NCI-H146 treated with DMSO at 0.1 percent for 48 hours (cell line): ENCODE results near the gene CCDC8.
"Not testable (repeated sequence)": the region's sequence is repeated elsewhere in the genome, so short reads cannot be mapped to it uniquely, and the experiment has no call there.

Source experiments
- DNase-seq: peaks from one replicate; lab custom pipeline; 2025; ENCODE audit not compliant: unreplicated experiment; lab: John Stamatoyannopoulos, UW

The CCDC8 gene

GRCh38 chr19:46383171-46383815, 30.1 kb downstream of the CCDC8 start:
- no peak for DNase-seq

GRCh38 chr19:46381756-46382345, 31.5 kb downstream of the CCDC8 start:
- DNase-seq: no peak

GRCh38 chr19:46381346-46381745, 32.0 kb downstream of the CCDC8 start:
- no peak for DNase-seq

GRCh38 chr19:46380690-46381089, 32.7 kb downstream of the CCDC8 start:
- no peak for DNase-seq

- DNase-seq: no peak
Observed at GRCh38 chr19:46378268-46378667, 35.1 kb downstream of the CCDC8 start.

GRCh38 chr19:46376241-46377153, 36.9 kb downstream of the CCDC8 start:
- no peak for DNase-seq

- DNase-seq: not testable (repeated sequence)
Observed at GRCh38 chr19:46375476-46376067, 37.8 kb downstream of the CCDC8 start.

GRCh38 chr19:46374536-46375475, 38.6 kb downstream of the CCDC8 start:
- no peak for DNase-seq

GRCh38 chr19:46373491-46374359, 39.6 kb downstream of the CCDC8 start:
- no peak for DNase-seq

GRCh38 chr19:46372901-46373490, 40.4 kb downstream of the CCDC8 start:
- DNase-seq: no peak

GRCh38 chr19:46371371-46371901, 41.9 kb downstream of the CCDC8 start:
- DNase-seq: no peak

GRCh38 chr19:46369817-46370216, 43.5 kb downstream of the CCDC8 start:
- DNase-seq: no peak

- no peak for DNase-seq
Observed at GRCh38 chr19:46368116-46368515, 45.2 kb downstream of the CCDC8 start.

GRCh38 chr19:46367426-46367825, 45.9 kb downstream of the CCDC8 start:
- no peak for DNase-seq

GRCh38 chr19:46366620-46367292, 46.6 kb downstream of the CCDC8 start:
- DNase-seq: no peak

- no peak for DNase-seq
Observed at GRCh38 chr19:46365561-46365960, 47.8 kb downstream of the CCDC8 start.

GRCh38 chr19:46364359-46364758, 49.0 kb downstream of the CCDC8 start:
- no peak for DNase-seq

- DNase-seq: no peak
Observed at GRCh38 chr19:46361915-46362314, 51.4 kb downstream of the CCDC8 start.
